SK-N-DZ (cell line): ENCODE data around the gene CAPRIN1.
"Not testable (repeated sequence)": the region's sequence is repeated elsewhere in the genome, so short reads cannot be mapped to it uniquely, and the experiment has no call there.

Experiments
- DNase-seq: peaks from one replicate; pipeline ENCODE4 v3.0.0-alpha.2; 2015; ENCODE audit warnings: low spot score

The CAPRIN1 gene

DNA sequence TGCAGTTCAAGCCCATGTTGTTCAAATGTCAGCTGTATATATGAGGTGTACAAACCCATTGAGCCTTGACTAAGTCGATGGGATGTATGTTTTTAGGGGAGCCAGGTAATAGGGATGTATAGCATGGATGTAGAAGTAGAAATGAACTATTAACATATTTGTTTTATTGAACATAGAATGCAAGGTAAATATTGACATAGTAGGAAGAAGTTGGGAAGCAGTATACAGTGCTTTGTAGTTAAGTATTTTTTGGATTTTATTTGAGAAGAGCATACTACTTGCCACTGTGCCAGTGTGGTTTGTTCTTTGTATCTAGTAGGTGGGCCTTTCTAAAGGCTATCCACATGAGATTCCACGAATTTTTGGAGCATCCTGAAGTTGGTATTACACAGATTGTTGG is 33.1 kb downstream of the CAPRIN1 start:
- DNase-seq = no peak

DNA sequence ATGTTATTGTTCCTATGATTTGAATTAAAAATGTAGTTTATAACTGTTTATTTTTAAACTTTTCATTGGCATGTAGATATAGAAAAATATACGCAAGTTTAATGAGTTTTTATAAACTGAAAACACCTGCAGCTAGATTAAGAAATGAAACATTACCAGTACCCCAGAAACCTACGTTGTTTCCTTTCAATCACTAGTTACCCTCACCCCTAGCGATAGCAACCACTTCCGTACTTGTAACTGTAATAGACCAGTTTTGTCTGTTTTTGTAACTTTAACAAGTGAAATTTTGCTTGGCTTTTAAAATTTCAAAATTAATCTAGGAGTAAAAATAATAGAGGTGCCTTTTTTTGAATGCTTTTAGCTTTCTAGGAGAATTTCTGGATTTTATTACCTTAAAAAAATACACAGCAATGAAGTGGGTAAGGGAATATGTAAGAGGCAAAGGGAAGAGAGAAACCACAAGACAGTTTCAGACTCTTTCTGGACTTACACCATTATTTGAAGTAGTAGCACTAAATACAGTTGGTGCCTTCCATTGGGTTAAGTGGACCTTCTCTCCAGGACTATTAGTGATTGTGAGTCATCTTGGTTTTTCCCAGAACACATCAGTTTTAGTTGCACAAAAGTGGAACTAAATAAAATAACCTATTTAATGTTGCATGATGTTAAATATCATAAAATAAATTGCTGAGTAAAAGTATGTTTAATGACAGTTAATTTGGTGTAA is 35.2 kb downstream of the CAPRIN1 start:
- no peak for DNase-seq

DNA sequence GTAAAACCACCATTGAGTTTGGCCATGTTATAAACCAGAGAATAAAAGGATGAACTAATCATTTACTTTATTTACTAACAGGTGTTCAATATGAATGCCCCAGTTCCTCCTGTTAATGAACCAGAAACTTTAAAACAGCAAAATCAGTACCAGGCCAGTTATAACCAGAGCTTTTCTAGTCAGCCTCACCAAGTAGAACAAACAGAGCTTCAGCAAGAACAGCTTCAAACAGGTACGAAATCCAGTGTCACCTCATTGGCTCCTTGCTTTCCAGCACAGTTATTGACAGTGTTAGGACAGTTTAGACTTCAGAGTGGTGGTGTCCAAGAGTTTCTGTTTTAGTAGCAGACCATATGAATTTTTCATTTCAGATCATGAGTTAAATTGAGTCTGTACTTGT is 40.3 kb downstream of the CAPRIN1 start:
- DNase-seq = no peak

DNA sequence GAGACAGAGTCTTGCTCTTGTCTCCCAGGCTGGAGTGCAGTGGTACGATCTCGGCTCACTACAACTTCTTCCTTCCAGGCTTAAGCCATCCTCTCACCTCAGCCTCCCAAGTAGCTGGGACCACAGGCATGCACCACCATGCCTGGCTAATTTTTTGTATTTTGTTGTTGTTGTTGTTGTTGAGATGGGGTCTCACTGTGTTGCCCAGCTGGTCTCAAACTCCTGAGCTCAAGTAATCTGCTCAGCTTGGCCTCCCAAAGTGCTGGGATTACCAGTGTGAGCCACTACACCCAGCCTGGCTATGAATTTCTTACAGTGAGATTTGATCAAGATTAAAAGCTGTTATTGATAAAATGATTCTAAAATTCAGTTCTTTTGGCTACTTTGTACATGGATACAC is 43.4 kb downstream of the CAPRIN1 start:
- not testable (repeated sequence) for DNase-seq

DNA sequence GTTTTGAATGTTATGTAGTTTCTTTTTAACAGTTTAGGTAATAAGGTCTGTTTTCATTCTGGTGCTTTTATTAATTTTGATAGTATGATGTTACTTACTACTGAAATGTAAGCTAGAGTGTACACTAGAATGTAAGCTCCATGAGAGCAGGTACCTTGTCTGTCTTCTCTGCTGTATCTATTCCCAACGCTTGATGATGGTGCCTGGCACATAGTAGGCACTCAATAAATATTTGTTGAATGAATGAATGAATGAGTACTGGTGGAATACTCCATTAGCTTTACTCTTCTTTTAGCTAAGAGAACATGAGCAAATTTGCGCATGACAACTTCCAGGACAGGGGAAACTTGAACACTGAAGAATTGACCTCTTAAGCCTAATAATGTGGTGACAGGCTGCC is 47.3 kb downstream of the CAPRIN1 start:
- no peak for DNase-seq

DNA sequence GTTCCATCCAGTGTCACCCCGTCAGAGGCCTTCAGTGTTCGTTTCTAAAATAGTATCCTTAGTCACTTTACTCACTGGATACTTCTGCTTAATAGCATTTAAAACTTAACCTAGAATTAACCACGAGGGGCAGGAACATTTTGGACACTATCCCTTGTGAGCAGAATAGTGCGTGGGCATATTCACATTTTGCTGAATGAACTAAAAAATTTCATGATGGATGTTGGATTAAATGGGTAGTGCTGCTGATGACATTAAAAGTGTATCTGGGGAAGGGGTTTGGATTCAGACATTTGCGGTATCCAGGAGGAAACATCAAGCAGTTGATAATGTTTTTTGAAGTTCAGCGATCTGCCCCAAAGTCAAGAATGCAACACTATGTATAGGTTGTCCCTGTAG is 53.1 kb downstream of the CAPRIN1 start:
- peak; percentile 4 for DNase-seq

DNA sequence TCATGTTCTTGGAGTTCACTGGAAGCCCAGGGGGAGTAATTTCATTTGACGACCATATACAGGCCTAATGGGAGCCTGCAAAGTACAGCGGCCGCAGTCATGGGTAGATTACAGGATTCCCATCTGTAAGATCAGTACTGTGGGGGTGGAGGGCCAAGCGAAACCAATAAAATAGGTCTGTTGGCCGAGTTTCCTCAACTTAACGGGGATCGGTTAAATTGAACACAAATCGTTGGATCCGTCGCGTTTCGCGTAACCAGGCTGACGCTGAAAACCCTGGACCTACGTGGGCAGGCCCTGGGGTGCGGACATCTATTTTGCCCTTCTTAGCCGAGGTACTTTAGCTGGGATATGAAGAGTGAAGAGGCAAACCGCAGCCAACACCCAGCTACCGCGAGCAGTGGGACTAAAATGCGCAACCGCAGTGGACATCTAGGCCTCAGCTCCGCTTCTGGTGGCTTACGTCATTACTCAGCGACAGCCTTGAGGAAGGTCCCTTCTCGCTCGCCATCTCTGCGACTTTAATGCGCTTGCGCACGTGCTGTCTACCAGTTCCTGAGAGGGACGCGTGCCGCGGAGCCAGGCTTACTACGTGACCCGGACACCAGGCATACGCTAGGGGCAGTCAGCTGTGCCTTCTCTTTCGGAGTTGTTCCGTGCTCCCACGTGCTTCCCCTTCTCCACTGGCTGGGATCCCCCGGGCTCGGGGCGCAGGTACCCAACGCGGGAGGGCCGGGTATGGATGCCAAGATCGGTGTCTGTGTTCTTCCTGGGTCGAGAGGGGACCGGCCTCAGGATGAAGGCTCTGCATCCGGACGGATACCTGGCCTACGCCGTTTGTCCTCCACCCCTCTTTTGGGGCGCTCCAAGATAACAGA is 53.8 kb downstream of the CAPRIN1 start, which contains the start of gene NAT10:
Gene NAT10, plus strand, starts transcription at position 551 of the 878 bp plus-strand sequence. CDS start 2,597 bp downstream, outside the sequence.
- peak; percentile 98 for DNase-seq

DNA sequence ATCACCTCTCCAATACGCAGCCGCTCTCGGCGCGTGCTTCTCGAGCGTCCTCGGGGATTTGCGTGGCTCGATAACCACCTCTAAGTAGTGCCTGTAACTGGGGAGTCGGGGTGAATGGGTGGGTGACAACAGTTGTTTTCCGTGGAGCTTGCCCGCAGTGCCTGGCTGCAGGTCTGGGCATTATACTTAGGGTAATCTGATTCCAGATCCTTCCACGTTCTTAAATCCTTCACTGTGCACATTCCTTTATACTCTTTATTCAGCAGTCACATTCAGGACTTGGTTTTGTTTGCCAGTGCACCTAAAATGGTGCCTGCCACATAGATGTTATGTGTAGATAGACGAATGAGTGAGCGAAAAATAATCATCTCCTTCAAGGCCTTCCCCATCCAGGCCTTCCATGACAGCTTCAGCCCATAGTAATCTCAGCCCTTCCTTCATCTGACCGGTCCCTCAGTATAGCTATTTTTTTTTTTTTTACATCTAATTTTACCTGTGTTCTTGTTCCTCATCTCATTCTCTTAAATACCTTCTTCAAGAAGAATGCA is 54.5 kb downstream of the CAPRIN1 start:
- DNase-seq = no peak

DNA sequence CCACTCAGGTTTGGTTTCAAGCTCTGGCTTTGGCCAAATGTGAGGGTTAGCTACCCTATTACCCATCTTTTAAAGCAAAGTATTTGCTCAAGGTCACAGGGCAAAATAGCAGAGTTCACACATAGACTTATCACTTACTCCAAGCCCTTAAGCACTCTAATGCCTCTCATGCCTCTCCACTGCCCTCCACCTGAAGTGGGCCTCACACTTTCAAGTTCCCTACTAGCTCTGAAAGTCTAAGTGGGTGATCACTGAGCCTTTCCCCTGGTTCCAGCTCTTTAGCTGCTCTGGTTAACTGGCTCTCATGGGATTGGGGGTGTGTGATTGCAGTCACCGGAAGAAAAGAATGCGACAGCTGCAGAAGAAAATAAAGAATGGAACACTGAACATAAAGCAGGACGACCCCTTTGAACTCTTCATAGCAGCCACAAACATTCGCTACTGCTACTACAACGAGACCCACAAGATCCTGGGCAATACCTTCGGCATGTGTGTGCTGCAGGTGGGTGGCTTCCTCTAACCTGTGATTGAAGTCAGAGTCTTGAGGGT is 60.3 kb downstream of the CAPRIN1 start:
- no peak for DNase-seq

DNA sequence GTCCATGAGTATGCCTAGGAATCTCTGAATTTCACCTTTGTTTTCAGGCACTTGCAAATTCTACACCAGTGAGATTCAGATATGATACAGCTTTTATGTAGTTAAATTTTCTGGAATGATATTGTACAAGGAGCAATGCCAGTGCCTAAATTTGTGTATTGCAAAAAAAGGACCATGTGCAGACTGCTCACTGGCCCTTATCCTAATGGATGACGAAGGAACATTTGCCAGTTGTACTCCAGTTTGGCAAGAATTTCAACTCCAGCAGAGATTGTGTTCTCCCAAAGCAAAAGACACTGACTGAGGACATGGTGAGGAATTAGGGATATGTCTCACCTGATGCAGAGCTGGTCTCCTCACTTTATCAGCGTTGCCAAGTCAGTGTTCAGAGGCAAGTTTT is 62.5 kb downstream of the CAPRIN1 start:
- DNase-seq = no peak

DNA sequence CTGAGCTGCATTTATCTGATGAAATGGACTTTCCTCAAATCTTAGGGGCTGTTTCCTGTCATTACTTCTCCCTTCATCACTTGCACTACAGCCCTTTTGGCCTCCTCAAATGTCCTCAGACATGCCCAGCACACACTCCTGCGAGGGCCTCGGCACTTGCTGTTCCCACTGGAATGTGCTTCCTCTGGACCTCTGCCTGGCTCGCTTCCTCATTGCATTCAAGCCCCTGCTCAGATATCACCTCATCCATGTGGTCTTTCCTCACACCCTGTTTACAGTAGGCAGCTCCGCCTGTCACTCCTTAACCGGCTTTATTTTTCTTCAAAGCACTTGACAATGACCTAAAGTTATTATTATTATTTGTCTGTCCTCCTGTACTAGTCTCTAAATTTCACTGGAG is 62.9 kb downstream of the CAPRIN1 start:
- no peak for DNase-seq

DNA sequence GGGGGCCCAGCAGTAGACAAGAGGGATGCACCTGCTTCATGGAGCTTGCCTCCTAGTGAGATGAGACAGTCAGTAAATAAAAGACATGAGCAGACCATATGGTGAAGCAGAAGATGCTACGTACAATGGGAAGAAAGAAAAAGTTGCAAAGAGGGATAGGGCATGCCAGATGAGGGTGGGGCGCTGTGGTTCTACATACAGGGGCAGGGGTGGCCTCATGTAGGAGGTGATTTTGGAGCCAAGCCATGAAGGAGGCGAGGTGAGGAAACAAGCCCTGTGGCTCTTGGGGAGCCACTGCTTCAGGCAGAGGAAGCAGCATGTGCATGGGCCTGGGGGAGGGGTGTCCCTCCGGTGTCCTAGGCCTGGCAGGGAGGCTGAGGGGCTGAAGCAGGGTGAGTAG is 69.1 kb downstream of the CAPRIN1 start:
- no peak for DNase-seq

DNA sequence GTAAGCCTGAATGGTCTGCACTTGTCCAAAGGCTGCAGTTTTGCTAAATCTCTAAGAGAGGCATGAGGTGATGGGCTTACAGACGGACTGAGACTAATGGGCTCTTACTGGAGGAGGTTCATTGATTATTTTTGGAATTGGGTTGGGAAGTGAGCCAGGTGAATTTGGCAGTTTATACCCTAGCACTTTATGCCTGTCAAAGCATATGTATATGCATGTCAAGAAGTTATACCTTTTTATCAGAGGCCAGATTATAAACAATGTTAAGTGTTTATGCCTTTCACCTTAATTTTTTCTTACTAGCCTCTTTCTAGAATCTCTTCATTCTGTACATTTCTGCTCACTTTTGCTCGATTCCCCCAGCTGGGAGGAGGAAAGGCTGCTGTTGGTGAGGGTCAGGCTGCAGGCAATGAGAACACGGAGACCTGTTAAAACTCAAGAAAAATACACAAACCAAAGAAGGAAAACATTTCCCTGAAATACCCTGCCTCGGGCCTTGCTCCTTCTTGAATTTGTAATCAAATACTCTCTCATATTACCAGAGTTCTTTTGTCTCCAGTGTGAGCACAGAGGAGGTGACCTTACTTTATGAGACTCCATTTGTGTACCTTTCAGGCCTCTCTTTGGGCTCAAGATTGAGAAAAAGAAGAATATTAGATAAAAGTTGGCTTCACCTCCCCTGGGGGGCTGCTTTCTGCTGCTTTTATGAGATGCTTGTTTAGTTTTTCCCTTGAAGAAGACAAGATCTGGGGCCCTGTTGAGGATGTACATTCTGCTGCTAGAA is 73.5 kb downstream of the CAPRIN1 start:
- DNase-seq = no peak

DNA sequence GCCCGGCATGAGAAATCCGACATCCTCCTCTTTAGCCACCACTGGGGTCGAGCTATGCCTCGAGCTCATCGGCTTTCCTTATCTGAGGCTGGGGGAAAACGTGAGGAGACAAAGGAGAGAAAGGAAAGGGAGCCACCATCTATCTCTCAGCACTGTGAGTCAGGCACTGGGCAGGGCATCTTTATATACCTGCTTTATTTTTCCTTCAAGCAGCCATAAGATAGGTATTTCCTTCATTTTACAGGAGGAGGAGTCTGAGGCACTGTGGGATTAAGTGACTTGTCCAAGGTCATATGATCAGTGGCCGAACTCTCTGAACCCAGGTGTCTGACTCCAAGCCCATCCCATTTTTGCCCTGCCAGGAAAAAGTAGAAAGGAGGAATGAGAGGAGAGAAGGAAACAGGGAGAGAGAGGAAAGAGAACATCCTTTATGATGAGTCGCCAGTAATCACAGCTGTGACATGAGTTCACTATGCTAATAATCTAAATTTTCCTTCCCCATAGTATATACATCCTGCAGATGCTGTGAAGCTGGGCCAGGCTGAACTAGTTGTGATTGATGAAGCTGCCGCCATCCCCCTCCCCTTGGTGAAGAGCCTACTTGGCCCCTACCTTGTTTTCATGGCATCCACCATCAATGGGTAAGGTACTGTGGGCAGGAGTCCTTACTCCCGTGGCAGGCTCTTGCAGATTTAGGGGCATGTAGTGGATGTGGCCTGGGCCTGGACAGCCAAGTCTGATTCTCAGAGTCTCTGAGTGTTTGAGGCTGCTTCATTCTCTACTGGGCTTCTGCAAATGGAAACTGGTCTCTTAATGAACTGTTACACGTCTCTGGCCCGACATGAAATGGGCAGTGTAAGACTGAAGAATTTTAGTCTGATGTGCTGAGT is 75.7 kb downstream of the CAPRIN1 start:
- no peak for DNase-seq

DNA sequence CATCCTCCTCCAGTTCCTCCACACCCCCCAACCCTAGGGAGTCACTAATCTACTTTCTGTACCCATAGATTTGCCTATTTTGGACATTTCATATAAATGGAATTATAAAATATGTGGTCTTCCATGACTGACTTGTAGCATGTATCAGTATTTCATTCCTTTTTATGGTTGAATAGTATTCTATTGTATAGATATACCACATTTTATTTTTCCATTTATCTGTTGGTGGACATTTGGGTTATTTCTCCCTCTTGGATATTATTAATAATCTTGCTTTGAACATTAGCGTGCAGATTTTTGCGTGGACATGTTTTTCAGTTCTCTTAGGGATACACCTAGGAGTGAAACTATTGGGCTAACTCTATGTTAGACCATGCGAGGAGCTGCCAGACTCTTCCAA is 77.3 kb downstream of the CAPRIN1 start:
- DNase-seq = no peak

DNA sequence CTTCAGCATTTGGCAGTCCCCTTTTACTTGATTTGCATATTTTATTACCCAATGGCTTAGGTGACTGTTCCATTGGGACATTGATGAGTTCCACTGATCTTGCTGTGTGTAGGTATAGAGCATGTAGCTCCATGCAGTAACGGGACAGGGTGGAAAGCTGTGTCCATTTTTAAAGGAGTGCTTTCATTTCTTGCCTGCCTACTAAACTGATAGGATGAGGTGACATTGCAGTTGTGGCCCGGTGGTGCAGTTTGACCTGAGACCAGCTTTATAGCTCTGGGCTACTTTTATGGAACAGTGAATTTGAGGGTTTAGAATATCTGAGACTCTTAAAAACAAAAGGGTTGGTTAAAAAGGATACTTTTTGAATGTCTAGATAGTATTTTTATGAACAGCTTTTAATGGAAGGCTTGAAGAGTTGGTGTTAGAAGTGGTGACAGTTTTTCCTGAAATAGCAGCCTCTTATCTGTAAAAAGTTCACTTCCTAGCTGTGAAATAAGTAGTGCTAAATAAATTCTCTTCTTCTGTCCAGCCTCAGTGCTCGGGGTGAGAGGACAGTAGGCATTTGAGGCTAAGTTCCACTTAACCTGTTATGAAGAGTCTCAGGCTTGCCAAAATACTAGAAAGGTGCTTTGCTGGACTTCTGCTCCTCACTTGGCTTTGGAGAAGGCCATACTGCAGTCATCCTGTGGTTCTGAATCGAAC is 80.9 kb downstream of the CAPRIN1 start:
- no peak for DNase-seq

DNA sequence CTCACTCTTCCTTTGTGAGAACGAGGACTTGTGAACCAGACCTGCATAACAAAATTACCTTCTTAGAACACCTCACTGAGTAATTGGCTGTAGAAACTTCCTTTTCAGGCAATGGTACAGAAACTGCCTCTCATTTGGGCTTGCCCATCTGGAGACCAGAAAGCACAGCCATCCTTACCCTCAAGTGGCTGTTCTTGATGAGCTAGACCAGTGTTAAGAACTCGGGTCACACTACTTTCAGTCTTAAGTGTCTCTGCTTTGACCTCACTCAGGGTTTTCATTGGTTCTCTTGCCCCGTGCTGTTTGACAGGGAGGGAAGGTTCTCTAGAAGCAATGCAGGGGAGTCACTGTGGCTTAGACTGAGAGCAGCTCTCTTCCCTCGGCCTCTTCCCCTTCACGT is 83.2 kb downstream of the CAPRIN1 start:
- DNase-seq = no peak

DNA sequence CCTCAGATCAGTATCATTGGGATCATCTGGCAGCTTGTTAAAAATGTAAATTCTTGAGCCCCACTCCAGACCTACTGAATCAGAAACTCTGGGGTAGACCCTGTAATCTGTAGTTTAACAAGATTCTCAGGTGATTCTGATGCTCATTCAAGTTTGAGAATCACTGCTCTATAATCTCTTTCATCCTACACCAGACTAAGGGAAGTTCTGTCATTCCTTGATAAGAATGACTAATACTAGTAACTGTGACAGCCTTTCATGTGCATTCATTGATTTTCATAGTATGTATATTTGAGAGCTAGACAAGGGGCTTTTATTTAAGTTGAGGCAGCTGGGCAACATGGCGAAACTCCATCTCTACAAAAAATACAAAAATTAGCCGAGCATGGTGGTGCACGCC is 83.9 kb downstream of the CAPRIN1 start:
- DNase-seq = no peak

DNA sequence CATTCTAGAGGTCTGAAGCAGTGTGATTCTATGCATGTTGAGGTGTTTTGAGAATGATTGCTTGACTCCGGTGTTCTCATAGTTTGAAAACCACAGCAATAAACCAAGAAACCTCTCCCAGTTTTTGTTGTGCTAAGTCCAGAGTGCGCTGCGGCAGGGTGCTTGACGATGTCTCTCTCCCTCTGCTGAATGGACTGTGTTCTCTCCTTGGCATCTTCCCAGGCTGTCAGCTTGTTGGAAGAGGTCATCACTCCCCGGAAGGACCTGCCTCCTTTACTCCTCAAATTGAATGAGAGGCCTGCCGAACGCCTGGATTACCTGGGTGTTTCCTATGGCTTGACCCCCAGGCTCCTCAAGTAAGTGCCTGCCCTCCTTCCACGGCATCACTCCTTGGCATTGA is 84.9 kb downstream of the CAPRIN1 start:
- DNase-seq = no peak

DNA sequence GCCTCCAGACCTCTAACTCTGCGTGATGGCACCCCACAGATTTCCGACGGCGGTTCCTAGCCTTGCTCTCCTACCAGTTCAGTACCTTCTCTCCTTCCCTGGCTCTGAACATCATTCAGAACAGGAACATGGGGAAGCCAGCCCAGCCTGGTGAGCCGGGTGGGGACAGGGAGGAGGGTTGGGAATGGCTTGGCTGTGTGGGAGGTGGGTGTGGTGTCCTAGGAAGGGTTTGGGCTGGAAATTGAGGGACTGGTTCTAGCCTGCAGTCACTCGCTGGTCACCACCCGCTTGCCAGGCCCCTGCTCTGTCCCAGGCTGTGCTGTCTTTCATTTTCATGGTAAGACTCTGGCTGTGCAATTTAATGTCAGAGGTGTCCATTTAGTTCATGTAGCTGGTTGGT is 87.8 kb downstream of the CAPRIN1 start:
- DNase-seq = no peak
